HG03354 (cell line): Measurements from ENCODE around the gene LRRC1.

Experiments used
- ATAC-seq: cut with Tn5 transposase; IDR thresholded peaks from one replicate; pipeline ENCODE4 v1.9.1; 2021; ENCODE audit warnings: mild to moderate bottlenecking; ENCODE audit not compliant: unreplicated experiment, poor library complexity, severe bottlenecking

Gene LRRC1

GRCh38 chr6:53837865-53838769 is 43.3 kb downstream of the LRRC1 start:
- peak; percentile 51 for ATAC-seq

GRCh38 chr6:53840027-53840426 is 45.2 kb downstream of the LRRC1 start:
- ATAC-seq, result no peak

- peak; percentile 43 for ATAC-seq
Observed at GRCh38 chr6:53845280-53846195, 50.7 kb downstream of the LRRC1 start.

GRCh38 chr6:53846250-53846649 is 51.4 kb downstream of the LRRC1 start:
- ATAC-seq, result no peak

- no peak for ATAC-seq
Observed at GRCh38 chr6:53847796-53848314, 53.0 kb downstream of the LRRC1 start.

GRCh38 chr6:53850527-53850926 is 55.7 kb downstream of the LRRC1 start:
- no peak for ATAC-seq

- ATAC-seq, result no peak
Observed at GRCh38 chr6:53851561-53851960, 56.8 kb downstream of the LRRC1 start.

- ATAC-seq, result no peak
Observed at GRCh38 chr6:53852805-53853204, 58.0 kb downstream of the LRRC1 start.

- peak; percentile 98 for ATAC-seq
Observed at GRCh38 chr6:53854843-53855567, 60.2 kb downstream of the LRRC1 start.

GRCh38 chr6:53855940-53856339 is 61.1 kb downstream of the LRRC1 start:
- no peak for ATAC-seq

GRCh38 chr6:53857318-53858094 is 62.7 kb downstream of the LRRC1 start:
- ATAC-seq, result no peak

GRCh38 chr6:53858196-53858595 is 63.4 kb downstream of the LRRC1 start:
- ATAC-seq, result no peak

GRCh38 chr6:53858913-53859312 is 64.1 kb downstream of the LRRC1 start:
- no peak for ATAC-seq

- ATAC-seq, result no peak
Observed at GRCh38 chr6:53860511-53860910, 65.7 kb downstream of the LRRC1 start.

GRCh38 chr6:53861518-53861917 is 66.7 kb downstream of the LRRC1 start:
- no peak for ATAC-seq

- no peak for ATAC-seq
Observed at GRCh38 chr6:53862662-53863462, 68.1 kb downstream of the LRRC1 start.

GRCh38 chr6:53864781-53865180 is 70.0 kb downstream of the LRRC1 start:
- ATAC-seq, result no peak

- no peak for ATAC-seq
Observed at GRCh38 chr6:53866226-53866625, 71.4 kb downstream of the LRRC1 start.
